Calu3 (cell line): ENCODE results near the gene TMEM132E. TPM values are rescaled to one million over a fixed set of nuclear protein-coding genes. Genes with fewer than 3 reads are reported as not detected.

Experiments used
- BruUV-seq: library from RNA; stranded (reverse); fragments of 400-500 nt; replicated peaks from 2 replicates; lab custom pipeline; 2021; lab: Mats Ljungman, UMichigan
- CTCF ChIA-PET: fragments of 300-600 bp; sonication (Branson Sonifier 250); formaldehyde crosslinking; loops from one replicate; lab custom pipeline; 2022; ENCODE audit warnings: antibody characterized with exemption; lab: Charles Lee
- DNase-seq: peaks from one replicate; pipeline ENCODE4 v3.0.0; 2022
- H3K27ac Mint-ChIP-seq: one replicate; pipeline ENCODE4 v1.8.0; 2022; ENCODE audit warnings: mixed read lengths; ENCODE audit not compliant: unreplicated experiment
- H3K27me3 Mint-ChIP-seq: one replicate; pipeline ENCODE4 v1.8.0; 2022; ENCODE audit warnings: mixed read lengths; ENCODE audit not compliant: unreplicated experiment
- H3K36me3 Mint-ChIP-seq: one replicate; pipeline ENCODE4 v1.8.0; 2022; ENCODE audit warnings: mild to moderate bottlenecking, moderate library complexity, mixed read lengths; ENCODE audit not compliant: insufficient read depth, unreplicated experiment
- H3K4me1 Mint-ChIP-seq: one replicate; pipeline ENCODE4 v1.8.0; 2022; ENCODE audit warnings: mild to moderate bottlenecking, low read depth, mixed read lengths; ENCODE audit not compliant: unreplicated experiment
- H3K4me3 Mint-ChIP-seq: one replicate; pipeline ENCODE4 v1.8.0; 2022; ENCODE audit warnings: mild to moderate bottlenecking, low read depth, moderate library complexity, mixed read lengths; ENCODE audit not compliant: unreplicated experiment
- H3K9me3 Mint-ChIP-seq: one replicate; pipeline ENCODE4 v1.8.0; 2022; ENCODE audit warnings: low read depth, mixed read lengths; ENCODE audit not compliant: unreplicated experiment
- CTCF ChIP-seq: fragments of 200-600 bp; IDR thresholded peaks from one replicate; pipeline ENCODE4 v1.8.0; 2022; ENCODE audit warnings: antibody characterized with exemption; ENCODE audit not compliant: unreplicated experiment
- intact Hi-C: fragments of 100-400 bp; cut with micrococcal nuclease; formaldehyde crosslinking; loops from one replicate; pipeline ENCODE4 v1.10.0; 2022; ENCODE audit not compliant: unreplicated experiment
- total RNA-seq: library from RNA; stranded (reverse); gene quantifications from 2 replicates; pipeline ENCODE4 v1.2.3, GENCODE V29; 2022

Gene TMEM132E
- total RNA-seq, 1 experiment from 2014 or later = 0.26 TPM

- peaks cover 86% of the 10 kb centered on the region for H3K27me3 Mint-ChIP-seq
- no peaks in the 10 kb centered on the region for H3K9me3 Mint-ChIP-seq
- CTCF ChIA-PET = no interaction called here
- H3K4me1 Mint-ChIP-seq = peaks cover 22% of the 10 kb centered on the region
- DNase-seq = no peak
- no TSS peak for BruUV-seq
- H3K27ac Mint-ChIP-seq = no peak overlapping the region
- H3K4me3 Mint-ChIP-seq = no peak overlapping the region
- H3K36me3 Mint-ChIP-seq = no peaks in the 10 kb centered on the region
- intact Hi-C loops = loop anchor here (10.0 kb wide), 1 partner anchor 138 kb away; no protein-coding TSS in a partner anchor
- no peak for TF ChIP-seq CTCF
These were observed 7.0 kb downstream of the TMEM132E start for GRCh38 chr17:34586346-34586846.

GRCh38 chr17:34588266-34588665 is 8.9 kb downstream of the TMEM132E start:
- Mint-ChIP-seq H3K36me3 (no peaks in the 10 kb centered on the region), H3K27ac (no peak overlapping the region), H3K9me3 (no peaks in the 10 kb centered on the region), H3K4me3 (no peak overlapping the region), H3K4me1 (peaks cover 22% of the 10 kb centered on the region), H3K27me3 (peaks cover 80% of the 10 kb centered on the region)
- no TSS peak for BruUV-seq
- no peak for DNase-seq
- CTCF ChIA-PET = no interaction called here
- TF ChIP-seq CTCF = no peak
- intact Hi-C loops = loop anchor here (10.0 kb wide), 1 partner anchor 137 kb away; no protein-coding TSS in a partner anchor

DNA sequence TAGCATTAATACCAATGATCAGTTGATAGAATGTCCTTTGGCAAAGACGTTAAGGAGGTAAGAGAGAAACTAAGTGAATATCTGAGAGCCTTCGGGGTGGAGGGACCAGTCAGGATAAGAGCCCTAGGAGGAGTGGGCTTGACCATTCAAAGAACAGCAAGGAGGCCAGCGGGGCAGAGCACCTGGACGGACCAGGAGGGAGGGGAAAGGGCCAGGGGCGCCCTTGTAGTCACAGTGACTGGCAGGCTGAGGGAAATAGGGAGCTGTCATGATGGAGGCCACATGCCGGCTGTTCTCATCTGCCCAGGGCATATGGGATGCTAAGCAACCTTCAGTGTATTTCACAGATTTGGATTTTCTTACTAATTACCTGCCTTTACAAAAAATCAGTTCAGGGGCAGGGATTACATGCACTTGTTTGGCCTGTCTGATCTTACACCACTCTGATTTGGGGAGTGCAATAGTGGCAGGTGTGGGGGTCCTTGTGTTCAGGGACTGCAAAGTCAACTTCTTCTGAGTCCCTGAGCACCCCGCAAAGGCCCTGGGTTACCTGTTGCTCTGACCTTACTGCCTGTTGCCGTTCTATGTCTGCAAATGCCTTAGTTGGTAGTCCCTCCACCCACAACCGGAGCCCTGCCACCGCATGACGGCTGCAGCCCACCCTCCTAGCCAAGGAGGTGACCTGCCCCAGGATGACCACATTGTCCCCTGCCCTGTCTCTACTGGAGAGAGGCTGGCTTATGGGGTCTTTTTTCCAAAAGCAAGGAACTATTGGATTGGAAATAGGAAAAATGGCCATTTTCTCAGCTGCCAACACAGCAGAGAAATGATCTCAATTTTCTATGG is 10.0 kb downstream of the TMEM132E start:
- no peak for DNase-seq
- intact Hi-C loops = loop anchor here (10.0 kb wide), 1 partner anchor 135 kb away; no protein-coding TSS in a partner anchor
- no peak for TF ChIP-seq CTCF
- no TSS peak for BruUV-seq
- Mint-ChIP-seq H3K36me3 (no peaks in the 10 kb centered on the region), H3K4me1 (peaks cover 30% of the 10 kb centered on the region), H3K9me3 (no peaks in the 10 kb centered on the region), H3K27me3 (peaks cover 80% of the 10 kb centered on the region), H3K4me3 (no peak overlapping the region), H3K27ac (no peak overlapping the region)
- CTCF ChIA-PET = no interaction called here

- peaks cover 16% of the 10 kb centered on the region for H3K4me1 Mint-ChIP-seq
- no peak overlapping the region for H3K27ac Mint-ChIP-seq
- no TSS peak for BruUV-seq
- H3K27me3 Mint-ChIP-seq = peaks cover 86% of the 10 kb centered on the region
- intact Hi-C loops = no loop called here
- DNase-seq = no peak
- no peaks in the 10 kb centered on the region for H3K9me3 Mint-ChIP-seq
- CTCF ChIA-PET = no interaction called here
- no peaks in the 10 kb centered on the region for H3K36me3 Mint-ChIP-seq
- TF ChIP-seq CTCF = no peak
- H3K4me3 Mint-ChIP-seq = no peak overlapping the region
These were observed 12.6 kb downstream of the TMEM132E start for GRCh38 chr17:34592002-34592401.
